GM21381 (cell line): Measurements from ENCODE around the gene TMA7B.

Source experiments
- ATAC-seq: cut with Tn5 transposase; IDR thresholded peaks from one replicate; pipeline ENCODE4 v1.9.1; 2021; ENCODE audit warnings: mild to moderate bottlenecking, moderate library complexity; ENCODE audit not compliant: unreplicated experiment

Gene TMA7B

DNA sequence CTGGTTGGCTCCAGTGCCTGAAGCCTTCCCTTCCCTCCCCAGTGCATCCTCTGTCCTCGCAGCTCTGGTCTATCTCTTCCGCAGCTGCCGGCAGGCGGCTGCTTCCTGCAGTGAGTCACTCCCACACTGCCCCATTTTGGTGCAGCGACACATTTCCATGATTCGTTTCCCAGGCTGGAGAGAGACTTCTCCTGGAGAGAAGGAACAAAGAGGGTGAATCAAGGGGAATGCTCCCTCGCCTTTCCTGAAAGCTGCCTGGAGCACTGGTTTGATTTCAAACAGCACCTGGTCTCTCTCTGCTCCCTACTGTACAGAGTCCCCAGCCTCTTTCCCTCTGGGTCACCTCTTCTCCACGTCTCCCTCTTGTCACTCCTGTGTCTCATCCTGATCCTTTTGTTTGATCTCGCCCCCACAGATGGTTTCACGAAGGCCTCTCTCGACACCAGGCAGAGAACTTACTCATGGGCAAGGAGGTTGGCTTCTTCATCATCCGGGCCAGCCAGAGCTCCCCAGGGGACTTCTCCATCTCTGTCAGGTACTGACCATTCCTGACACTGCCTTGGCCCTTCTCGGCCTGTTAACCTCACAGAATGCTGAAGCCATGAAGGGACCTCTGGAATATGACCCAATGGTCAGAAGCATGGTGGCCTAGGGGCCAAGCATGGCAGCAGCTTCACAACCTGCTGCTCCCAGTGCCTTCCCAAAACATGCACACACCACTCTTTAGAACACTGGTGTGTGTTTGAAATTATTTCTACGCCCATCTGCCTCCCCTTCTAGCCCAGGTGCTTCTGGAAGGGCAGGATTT, at the start of gene TMA7B:
TSS of gene TMA7B (plus strand) at position 758 of the 808 bp plus-strand sequence. CDS start 3,978 bp downstream, outside the sequence.
- no peak for ATAC-seq

DNA sequence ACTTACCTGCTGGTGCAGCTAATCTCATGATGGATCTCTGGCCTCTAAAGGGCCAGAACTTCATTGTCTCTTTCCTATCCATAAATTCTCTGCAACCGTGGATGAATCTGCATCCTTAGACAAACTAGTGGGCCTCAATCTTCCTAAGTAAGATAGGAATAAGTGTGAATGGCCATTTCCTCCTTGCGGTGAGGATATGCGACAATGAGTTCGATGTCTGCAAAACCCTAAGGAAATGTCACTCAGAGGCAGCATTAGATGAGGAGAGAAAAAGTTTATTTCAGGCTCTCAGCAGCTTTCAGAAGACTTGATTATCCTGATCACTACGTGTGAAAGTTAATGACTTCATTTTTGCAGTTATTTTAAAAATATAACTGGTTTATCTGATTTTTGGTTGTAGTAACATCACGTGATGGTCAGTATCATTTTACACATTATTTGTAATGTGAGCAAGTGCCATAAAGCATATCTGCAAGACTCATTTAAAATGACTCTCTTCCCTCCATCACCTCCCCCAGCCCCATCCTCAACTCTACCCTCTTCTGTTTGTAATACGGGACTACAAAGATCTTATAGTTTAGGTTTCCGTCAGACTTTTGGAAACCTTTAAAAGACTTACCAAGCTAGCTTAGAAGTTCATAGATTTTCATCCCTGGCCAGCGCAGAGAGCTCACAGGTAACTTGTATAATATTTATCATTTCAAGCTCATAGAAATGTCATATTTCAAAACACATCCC, 49.2 kb upstream of the TMA7B start:
- ATAC-seq: no peak

DNA sequence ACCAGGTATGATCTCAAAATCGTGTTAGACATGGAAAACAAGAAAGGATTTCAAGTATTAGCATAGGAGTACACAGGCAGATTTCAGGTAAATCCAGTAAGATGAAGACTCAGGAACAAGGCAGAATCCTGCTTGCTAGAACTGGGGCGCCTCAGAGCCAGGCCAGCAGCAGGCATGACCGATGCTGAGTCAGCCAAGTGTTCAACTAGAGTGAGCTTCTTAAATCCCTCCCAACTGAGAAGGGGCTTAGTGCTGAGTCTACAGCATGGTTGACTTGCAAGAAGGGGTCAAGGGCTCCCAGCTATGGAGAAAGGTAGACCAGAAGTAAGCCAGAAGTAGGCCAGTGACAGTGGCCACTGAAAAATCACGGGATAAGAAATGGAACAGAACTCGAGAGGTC, 46.9 kb upstream of the TMA7B start:
- no peak for ATAC-seq

DNA sequence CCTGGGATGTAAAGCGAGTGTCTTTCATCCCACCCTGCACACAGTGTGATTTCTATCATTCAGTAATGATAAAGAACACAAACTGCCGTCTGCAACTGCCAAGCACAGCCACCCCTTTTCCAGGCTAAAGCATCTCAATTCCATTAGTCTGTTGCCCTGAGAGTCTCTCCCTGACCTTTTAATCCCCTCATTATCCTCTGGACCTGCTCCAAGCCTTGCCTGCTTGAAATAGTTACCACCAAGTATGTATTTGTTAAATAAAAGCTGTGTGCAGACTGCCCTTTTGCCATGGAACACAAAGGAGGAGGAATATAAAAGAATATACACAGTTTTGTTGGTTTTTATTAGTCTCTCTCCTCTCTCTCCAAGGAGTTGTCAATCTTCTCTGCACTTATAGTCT, 46.3 kb upstream of the TMA7B start:
- ATAC-seq: no peak

DNA sequence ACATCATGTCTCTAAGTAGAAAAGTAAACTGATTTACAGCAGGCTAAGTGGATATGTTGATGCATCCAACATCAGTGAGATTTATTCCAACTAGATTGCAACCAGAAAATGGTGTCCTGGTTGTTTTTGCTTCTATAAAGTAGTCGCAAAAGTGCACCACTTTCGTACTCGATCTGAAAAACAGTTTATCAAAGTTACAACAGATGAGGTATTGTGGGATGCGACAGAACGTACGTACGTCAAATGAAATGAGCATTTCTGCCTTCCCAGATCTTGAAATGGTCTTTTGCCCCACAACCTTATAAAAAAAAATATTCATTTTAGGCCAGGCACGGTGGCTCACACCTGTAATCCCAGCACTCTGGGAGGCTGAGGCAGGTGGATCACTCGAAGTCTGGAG, 45.6 kb upstream of the TMA7B start:
- no peak for ATAC-seq

DNA sequence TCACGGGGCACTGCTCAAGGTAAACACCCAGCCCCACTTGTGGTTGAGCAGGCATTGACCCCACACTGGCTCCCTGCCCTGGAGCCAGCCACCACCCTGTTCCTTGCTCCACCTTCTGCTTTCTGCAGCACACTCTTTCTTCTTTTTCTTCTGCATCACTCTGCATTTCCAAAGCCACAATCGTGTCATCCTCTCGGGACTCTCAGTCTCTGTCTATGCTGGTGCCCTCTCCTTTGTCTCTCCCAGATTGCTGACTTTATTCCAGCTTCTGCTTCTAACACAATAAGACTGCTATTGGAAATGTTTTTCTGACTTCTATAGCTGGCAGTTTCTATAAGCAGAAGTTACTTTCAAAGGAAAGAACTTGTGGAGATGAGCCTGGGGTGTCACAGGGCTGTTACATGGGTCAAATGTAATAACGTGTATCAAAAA, 44.9 kb upstream of the TMA7B start:
- no peak for ATAC-seq

DNA sequence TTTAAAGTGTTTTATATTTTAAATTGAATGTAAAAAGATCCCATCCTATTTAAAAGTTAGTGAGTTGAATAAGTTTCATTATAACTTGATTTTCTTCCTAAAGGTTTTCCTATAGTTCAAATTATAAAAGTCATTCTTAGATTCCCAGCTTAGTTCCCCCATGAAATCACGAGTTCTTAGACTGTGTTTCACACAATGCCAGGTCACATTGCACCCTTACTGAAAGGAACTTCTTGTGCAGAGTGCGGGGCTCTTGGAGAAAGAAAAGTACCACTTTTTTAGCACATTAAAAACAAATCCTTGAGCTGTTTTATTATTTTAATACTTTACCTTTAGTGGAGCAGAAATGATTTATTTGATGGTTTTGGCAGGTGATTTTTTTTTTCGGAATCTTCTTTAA, 43.7 kb upstream of the TMA7B start:
- ATAC-seq: no peak

DNA sequence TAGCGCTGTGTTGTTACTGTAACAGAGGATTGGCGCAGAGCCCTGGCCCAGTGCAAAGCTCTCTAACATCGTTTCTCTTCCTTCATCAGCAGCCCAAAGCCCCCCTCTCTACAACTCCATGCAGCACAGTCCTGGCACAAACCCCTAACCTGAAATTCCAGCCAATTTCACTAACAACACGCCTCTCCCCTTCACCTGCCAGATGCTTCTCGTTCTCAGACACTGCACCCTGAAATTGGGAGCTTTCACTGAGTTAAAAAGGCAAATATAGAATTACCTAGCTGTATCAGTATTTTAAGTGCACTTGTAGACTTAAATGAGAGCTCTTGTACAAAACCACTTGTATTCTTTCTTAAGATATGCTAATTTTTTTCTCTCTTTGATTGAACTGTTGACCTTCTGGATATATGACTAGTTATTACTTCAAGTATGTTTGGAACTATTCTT, 43.0 kb upstream of the TMA7B start:
- no peak for ATAC-seq

DNA sequence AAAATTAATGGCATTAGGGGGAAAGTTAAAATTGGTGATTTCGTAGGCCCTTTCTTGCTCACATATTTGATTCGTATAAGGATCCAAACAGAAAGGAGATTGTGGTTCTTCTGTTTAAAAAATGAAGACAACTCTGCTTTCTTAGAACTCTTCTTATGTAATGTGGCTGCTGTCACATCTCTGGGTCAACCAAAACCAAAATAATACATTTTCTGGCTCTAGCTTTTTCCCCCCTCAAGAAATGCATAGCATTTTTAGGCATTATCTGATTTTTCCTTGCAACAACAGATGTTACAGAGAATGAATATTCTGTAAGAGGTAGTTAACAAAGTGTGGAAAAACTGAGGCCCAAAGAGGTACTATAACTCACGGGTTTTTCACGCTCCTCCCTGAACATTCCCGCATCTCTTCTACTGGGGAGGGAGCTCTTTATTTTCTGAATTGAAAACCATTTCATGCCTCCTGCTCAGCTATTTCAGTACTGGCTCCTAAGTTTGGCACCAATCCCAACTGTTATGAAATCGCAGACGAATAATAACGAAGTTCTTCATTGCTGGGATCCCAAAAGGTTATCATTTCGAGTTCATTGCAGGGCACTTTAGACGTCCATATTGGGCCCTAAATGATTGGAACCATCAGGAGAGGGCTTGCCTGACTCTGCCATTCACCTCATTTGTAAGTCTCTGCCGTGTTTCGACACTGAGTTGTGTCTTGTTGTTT, 42.3 kb upstream of the TMA7B start:
- no peak for ATAC-seq

DNA sequence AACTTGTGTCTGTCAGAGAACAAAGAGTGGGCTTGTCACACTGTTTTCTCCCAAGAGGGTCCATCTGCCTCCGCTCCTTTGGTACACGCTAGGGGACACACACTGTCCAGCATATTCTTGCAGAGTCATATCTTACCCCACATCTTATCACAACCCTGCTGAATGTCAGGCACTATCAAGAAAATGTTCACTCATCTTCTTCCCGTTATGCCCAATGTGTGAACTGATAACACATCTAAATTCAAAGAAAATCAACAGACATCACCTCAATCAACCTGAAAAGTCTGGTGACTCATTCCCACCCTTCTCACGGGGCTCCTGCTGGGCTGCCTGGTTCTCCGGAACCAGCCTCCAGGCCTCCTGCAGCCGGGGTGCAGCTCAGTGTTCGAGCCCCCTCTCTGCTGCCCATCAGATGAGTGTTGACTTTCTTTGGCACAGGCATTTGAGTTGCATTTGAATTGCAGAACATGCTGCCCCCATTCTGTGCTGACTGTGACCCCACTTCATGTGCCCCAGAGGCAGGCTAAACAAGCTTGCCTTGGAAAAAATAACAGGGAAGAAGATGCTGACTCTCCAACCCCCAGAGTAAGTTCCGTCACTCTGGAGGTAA, 40.0 kb upstream of the TMA7B start:
- ATAC-seq: no peak

DNA sequence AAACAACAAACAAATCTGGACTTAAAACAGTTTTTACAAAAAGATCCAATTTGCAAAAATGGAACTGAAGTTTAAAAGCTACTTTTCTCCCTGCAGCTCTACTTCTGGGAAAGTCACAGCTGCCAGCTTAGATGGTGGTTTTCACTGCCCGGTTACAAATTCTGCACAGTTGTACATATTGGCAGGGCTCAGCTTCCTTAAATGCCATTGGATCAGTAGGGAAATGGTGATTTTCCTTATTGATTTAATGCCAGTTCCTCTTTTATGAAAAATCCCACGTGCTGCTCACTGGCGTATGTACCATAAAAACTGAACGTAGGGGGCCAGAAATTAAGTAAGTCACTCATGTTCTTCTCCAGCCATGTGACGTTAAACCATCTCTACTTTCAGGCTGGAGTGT, 36.5 kb upstream of the TMA7B start:
- no peak for ATAC-seq

DNA sequence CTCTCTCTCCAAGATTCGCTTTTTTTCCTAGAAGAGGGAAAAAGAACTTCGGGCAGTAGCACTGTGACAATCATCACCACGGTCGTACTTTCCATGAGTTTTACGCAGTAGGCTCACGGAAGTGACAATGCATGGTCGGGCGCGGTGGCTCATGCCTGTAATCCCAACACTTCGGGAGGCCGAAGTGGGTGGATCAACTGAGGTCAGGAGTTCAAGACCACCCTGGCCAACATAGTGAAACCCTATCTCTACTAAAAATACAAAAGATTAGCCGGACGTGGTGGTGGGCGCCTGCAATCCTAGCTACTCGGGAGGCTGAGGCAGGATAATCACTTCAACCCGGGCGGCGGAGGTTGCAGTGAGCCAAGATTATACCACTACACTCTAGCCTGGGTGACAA, 35.9 kb upstream of the TMA7B start:
- no peak for ATAC-seq

DNA sequence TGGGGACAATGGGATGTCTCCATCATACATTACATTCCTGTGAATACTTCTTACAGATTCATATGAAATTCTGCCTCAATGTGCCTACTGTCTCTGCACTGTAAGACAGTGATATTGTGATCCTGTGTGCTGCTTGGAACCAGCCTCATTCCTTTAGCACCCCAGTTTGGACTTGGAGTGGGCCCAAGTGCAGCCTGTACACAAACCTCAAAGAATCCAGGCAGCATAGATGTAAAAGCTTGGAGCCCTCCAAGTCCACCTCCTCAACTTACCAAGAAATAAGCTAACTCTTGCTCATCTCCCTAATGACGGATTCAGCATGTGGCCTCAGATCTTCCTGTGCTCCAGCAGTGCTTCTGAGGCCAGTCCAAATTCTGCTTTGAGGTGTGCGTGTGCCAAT, 34.9 kb upstream of the TMA7B start:
- ATAC-seq: no peak

DNA sequence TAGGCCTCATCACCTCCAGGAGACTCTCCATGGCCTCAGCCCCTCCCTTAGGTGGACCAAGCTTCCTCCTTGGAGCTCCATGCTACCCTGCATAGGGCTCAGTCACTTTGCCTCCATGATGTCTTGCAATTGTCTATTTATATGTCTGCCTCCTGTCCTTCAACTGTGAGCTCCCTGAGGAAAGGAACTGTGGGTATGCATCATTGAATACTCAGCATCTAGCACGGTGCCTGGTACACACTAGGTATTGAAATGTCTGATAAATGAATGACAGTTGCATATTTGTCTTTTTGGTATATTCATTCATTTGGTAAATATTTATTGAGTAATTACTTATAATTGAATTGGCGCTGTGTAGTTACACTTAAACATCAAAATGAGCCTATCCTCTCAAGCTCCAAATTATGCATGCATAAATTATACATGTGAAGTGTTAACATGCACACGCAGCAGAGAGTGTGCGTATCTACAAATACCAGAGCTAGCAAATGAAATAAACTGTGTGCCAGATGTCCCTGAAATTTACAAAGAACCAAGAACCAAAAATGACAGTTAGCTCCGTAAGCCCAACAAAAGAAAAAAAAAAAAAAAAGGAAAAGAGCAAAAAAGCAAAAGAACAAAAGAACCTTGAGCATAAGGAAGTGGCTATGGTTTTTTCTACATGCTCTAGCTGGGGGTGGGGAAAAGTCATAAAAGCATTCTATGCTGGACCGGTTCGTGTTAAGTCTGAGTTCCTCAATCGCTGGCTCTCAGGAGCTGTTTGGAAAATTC, 34.1 kb upstream of the TMA7B start:
- ATAC-seq: no peak

DNA sequence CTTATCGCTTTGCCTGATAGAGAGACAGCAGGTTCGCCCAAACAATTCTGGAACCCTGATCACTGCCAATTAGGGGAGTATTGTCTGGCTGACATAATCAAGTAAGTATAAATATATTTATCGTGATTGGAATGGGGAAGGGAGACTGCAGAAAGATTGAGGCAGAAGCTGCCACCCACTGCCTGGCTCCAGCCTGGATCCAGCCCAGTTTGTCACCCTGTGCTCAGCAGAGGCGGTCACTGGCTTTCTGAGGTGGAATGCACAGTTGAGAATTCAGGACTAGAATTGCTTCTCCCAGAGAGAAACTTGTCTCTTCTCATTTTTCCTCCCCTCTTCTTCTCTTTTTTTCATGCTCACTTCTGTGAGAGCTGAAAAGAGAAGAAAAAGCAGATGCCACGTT, 33.4 kb upstream of the TMA7B start:
- ATAC-seq: no peak

DNA sequence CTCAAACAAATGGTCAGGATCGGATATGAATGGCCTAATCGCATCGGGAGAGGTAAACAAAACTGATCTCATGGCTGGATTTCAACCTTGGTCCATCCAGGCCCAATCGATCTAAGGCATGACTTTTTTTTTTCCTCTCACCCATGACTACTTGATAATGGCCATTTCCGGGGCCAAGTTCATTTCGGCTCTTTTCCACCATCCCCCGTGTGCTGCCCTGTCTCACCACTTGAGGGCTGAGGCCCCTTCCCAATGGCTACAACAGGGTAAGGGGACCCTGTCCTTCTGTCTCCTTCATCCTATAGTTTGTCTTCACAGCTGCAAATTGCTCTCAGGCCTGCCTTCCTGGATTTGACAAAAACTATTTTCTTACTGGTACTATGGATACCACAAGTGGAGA, 32.7 kb upstream of the TMA7B start:
- ATAC-seq: no peak

DNA sequence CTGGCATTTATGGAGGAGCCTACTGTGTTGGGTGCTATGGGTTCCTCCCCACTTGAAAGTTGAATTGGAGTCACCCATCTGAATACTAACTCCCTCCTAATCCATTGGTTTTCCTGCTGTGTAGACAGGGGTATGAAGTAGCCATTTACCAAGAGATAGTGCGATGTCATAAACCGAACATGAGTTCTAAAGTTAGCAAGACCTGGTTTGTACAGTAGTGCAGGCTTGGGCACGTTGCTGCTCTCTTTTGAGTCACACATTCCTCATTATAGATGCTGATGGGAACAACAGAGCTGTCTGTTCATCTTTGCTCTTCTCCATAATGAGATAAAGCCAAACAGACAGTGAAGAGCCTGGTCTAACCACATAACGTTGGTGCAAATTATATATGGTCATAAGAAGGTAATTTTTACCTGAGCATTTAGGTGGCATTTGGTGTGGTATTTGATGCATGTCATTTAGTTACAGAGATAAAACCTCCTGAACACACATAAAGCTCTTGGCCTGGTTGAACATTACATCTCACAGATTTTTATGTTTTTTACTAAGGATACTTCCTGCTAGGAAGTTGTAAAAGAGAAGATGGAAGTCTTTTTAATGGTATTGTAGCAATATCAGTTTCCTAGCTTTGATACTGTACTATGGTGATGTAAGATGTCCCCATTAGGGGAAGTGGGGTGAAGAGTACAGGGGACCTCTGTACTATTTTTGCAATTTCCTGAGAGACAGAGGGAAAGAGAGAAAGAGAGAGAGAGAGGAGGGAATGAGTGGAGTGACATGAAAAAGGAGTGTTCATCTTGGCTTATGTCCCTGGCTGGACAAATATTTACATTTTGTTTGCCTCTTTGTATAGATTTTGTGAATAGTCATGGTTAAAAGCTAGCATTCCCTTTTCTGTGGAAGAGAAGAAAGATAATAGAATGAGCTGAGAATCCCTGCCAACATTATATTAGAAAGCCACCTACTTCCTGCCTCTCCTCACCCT, 31.4 kb upstream of the TMA7B start:
- no peak for ATAC-seq

DNA sequence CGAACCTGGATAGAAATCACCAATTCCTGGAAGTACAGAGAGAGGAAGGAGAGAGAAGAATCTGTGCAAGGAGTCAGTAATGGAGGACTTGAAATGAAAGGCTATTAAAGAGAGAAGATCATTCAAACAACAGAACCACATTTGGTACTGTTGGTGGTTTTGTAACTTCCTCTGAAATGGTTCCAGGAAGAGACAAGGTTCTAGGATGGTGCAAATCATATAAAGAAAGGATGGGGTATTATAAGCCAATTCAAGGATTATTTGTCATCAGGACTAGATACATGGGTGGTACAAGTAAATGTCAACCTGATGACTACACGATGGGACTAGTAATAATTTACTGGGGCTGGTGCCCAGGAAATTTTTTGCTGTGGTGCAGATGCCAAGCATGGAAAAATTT, 28.9 kb upstream of the TMA7B start:
- no peak for ATAC-seq

DNA sequence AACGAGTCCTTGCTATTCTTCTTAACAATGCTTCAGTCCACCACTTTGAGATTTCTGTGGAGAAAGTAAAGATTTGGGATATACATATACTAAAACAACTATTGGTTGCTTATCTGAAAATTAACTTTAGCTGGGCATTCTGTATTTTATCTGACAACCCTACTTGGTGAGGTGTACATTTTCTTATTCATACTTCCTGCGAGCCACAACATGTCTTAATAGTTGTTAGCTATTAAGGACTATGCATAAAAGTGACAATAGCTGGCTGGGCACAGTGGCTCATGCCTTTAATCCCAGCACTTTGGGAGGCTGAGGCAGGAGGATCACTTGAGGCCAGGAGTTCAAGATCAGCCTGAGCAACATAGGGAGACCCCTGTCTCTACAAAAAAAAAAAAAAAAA, 28.0 kb upstream of the TMA7B start:
- ATAC-seq: no peak
